ENCODE results near the gene RRP36.

DNA sequence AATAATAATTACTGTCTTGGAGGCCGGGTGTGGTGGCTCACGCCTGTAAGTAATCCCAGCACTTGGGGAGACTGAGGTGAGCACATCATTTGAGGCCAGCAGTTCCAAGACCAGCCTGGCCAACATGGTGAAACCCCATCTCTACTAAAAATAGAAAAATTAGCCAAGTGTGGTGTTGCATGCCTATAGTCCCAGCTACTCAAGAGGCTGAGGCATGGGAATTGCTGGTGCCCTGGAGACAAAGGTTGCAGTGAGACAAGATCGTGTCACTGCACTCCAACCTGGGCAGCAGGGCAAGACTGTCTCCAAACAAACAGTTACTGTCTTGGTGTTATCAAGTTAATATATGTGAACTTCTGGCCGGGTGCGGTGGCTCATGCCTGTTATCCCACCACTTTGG lies 4.9 kb downstream of the RRP36 start:
- TF ChIP-seq, protein P1, sequence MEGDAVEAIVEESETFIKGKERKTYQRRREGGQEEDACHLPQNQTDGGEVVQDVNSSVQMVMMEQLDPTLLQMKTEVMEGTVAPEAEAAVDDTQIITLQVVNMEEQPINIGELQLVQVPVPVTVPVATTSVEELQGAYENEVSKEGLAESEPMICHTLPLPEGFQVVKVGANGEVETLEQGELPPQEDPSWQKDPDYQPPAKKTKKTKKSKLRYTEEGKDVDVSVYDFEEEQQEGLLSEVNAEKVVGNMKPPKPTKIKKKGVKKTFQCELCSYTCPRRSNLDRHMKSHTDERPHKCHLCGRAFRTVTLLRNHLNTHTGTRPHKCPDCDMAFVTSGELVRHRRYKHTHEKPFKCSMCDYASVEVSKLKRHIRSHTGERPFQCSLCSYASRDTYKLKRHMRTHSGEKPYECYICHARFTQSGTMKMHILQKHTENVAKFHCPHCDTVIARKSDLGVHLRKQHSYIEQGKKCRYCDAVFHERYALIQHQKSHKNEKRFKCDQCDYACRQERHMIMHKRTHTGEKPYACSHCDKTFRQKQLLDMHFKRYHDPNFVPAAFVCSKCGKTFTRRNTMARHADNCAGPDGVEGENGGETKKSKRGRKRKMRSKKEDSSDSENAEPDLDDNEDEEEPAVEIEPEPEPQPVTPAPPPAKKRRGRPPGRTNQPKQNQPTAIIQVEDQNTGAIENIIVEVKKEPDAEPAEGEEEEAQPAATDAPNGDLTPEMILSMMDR (IDR thresholded peaks at IDR 0.05; ENCODE audit: low read depth, low read length, missing input control): no peak
- TF ChIP-seq, protein P2, sequence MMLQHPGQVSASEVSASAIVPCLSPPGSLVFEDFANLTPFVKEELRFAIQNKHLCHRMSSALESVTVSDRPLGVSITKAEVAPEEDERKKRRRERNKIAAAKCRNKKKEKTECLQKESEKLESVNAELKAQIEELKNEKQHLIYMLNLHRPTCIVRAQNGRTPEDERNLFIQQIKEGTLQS (IDR thresholded peaks at IDR 0.05): no peak
- TF ChIP-seq NR2F2 (IDR thresholded peaks at IDR 0.05): no peak
